Fibroblast of villous mesenchyme (primary cell): Measurements from ENCODE around the gene PCDH20. TPM values are rescaled to one million over a fixed set of nuclear protein-coding genes. Genes with fewer than 3 reads are reported as not detected.
"Not testable (repeated sequence)": the region's sequence is repeated elsewhere in the genome, so short reads cannot be mapped to it uniquely, and the experiment has no call there.

Experiments
- DNase-seq: peaks from one replicate; pipeline ENCODE4 v3.0.0-alpha.2; 2010; ENCODE audit warnings: low read depth
- H3K4me3 ChIP-seq: 2 replicates; pipeline ENCODE4 v1.5.1; 2011; ENCODE audit warnings: low read depth, mild to moderate bottlenecking, low read length
- CTCF ChIP-seq: IDR thresholded peaks from 2 replicates; pipeline ENCODE4 v1.5.1; 2012; ENCODE audit warnings: low read depth, mild to moderate bottlenecking, low read length; ENCODE audit not compliant: insufficient read depth
- total RNA-seq: library from RNA; depleted of rRNA; stranded (reverse); fragments of >200 nt; gene quantifications from 2 replicates; pipeline ENCODE4 v1.2.3, GENCODE V29; 2012

Gene PCDH20
- total RNA-seq, 1 donor: 0.43 TPM

GRCh38 chr13:61396121-61396520, 19.5 kb downstream of the PCDH20 start:
- no peak for DNase-seq
- no peak overlapping the region for H3K4me3 ChIP-seq
- no peak for TF ChIP-seq CTCF

GRCh38 chr13:61391426-61391825, 24.2 kb downstream of the PCDH20 start:
- TF ChIP-seq CTCF: no peak
- no peak overlapping the region for H3K4me3 ChIP-seq
- DNase-seq: no peak

GRCh38 chr13:61387694-61388093, 28.0 kb downstream of the PCDH20 start:
- no peak overlapping the region for H3K4me3 ChIP-seq
- TF ChIP-seq CTCF: no peak
- no peak for DNase-seq

- no peak for TF ChIP-seq CTCF
These were observed 32.5 kb downstream of the PCDH20 start for GRCh38 chr13:61383111-61383510.

GRCh38 chr13:61370520-61370919, 45.1 kb downstream of the PCDH20 start:
- no peak for TF ChIP-seq CTCF
- no peak for DNase-seq
- H3K4me3 ChIP-seq: no peak overlapping the region

More at GRCh38 chr13:61383111-61383510, 32.5 kb downstream of the PCDH20 start:
- no peak overlapping the region for H3K4me3 ChIP-seq
- no peak for DNase-seq

GRCh38 chr13:61364690-61365089, 51.0 kb downstream of the PCDH20 start:
- H3K4me3 ChIP-seq, DNase-seq: not testable (repeated sequence)

- DNase-seq: no peak
- no peak for TF ChIP-seq CTCF
- H3K4me3 ChIP-seq: no peak overlapping the region
These were observed 53.1 kb downstream of the PCDH20 start for GRCh38 chr13:61362522-61362921.
